SK-N-SH (cell line): ENCODE data around the gene SORBS2. TPM values are rescaled to one million over a fixed set of nuclear protein-coding genes. Genes with fewer than 3 reads are reported as not detected.

Source experiments
- CTCF ChIA-PET: fragments of 300-600, 350-600 bp; formaldehyde crosslinking; extraction: SDS; loops from one replicate; lab custom pipeline; 2021; lab: Yijun Ruan, JAX
- POLR2A ChIA-PET: fragments of 350-600 bp; sonication (Branson Sonifier 250); formaldehyde crosslinking; extraction: SDS; loops from one replicate; lab custom pipeline; 2020; ENCODE audit warnings: antibody characterized with exemption, inconsistent platforms; lab: Yijun Ruan, JAX
- DNase-seq: peaks from one replicate; pipeline ENCODE4 v3.0.0; 2012
- H2AFZ ChIP-seq: fragments of 200-600 bp; sonication (generic); 2 replicates; pipeline ENCODE4 v1.8.1; 2016; ENCODE audit warnings: antibody characterized with exemption, mild to moderate bottlenecking, low read depth
- H3F3A ChIP-seq: fragments of 200-600 bp; sonication (generic); replicated peaks from 2 replicates; pipeline ENCODE3; 2016; ENCODE audit warnings: antibody characterized with exemption, mild to moderate bottlenecking; ENCODE audit not compliant: insufficient read depth
- H3K27ac ChIP-seq, 2 experiments: fragments of 200-500 bp in 1 of 2; fragments of 200-600 bp in 1 of 2; sonication (Bioruptor generic) in 1 of 2; sonication (generic), shearing (Covaris generic) in 1 of 2; 2 replicates each; pipeline versions ENCODE4 v1.5.1 to v1.6.1; 2014 to 2016; ENCODE audit warnings: low read depth in 2 of 2, inconsistent platforms in 1 of 2, low read length in 1 of 2, mild to moderate bottlenecking in 1 of 2, mixed read lengths in 1 of 2
- H3K27me3 ChIP-seq: fragments of 200-600 bp; sonication (generic), shearing (Covaris generic); 2 replicates; pipeline ENCODE4 v1.6.1; 2016; ENCODE audit warnings: mixed run types; ENCODE audit not compliant: insufficient read depth
- H3K36me3 ChIP-seq, 2 experiments: fragments of 200-500 bp in 1 of 2; fragments of 200-600 bp in 1 of 2; sonication (Bioruptor generic) in 1 of 2; sonication (generic) in 1 of 2; replicated peaks in 1 of 2; 2 replicates each; pipeline versions ENCODE3 to v1.5.1; 2014 to 2016; ENCODE audit warnings: low read length in 1 of 2, mild to moderate bottlenecking in 1 of 2; ENCODE audit not compliant: insufficient read depth in 2 of 2, control insufficient read depth in 1 of 2
- H3K4me1 ChIP-seq, 2 experiments: fragments of 200-500 bp in 1 of 2; fragments of 200-600 bp in 1 of 2; sonication (Bioruptor generic) in 1 of 2; sonication (generic), shearing (Covaris generic) in 1 of 2; 2 replicates each; pipeline versions ENCODE4 v1.5.1 to v1.6.1; 2014 to 2016; ENCODE audit warnings: low read depth in 1 of 2, low read length in 1 of 2, mixed run types in 1 of 2; ENCODE audit not compliant: insufficient read depth in 2 of 2, control insufficient read depth in 1 of 2
- H3K4me2 ChIP-seq: fragments of 200-600 bp; sonication (generic), shearing (Covaris generic); 2 replicates; pipeline ENCODE4 v1.6.1; 2017; ENCODE audit warnings: mixed run types
- H3K4me3 ChIP-seq, 2 experiments: fragments of 200-500 bp in 1 of 2; fragments of 200-600 bp in 1 of 2; sonication (Bioruptor generic) in 1 of 2; sonication (generic), shearing (Covaris generic) in 1 of 2; 2 replicates each; pipeline versions ENCODE4 v1.5.1 to v1.8.1; 2014 to 2016; ENCODE audit warnings: low read depth in 2 of 2, inconsistent platforms in 1 of 2, low read length in 1 of 2, mild to moderate bottlenecking in 1 of 2, mixed read lengths in 1 of 2, moderate library complexity in 1 of 2
- H3K79me2 ChIP-seq: fragments of 200-600 bp; sonication (generic); 2 replicates; pipeline ENCODE4 v1.8.1; 2017; ENCODE audit warnings: mild to moderate bottlenecking; ENCODE audit not compliant: insufficient read depth
- H3K9ac ChIP-seq: fragments of 200-600 bp; sonication (generic); 2 replicates; pipeline ENCODE4 v1.6.1; 2017; ENCODE audit warnings: mixed run types
- H3K9me2 ChIP-seq: fragments of 200-600 bp; sonication (generic); 2 replicates; pipeline ENCODE4 v1.6.1; 2017; ENCODE audit warnings: mixed run types
- H3K9me3 ChIP-seq: fragments of 200-600 bp; sonication (generic); 2 replicates; pipeline ENCODE4 v1.6.1; 2017; ENCODE audit warnings: mixed run types, mild to moderate bottlenecking, moderate library complexity
- H4K20me1 ChIP-seq: fragments of 200-600 bp; sonication (generic); 2 replicates; pipeline ENCODE4 v1.6.1; 2017; ENCODE audit warnings: mild to moderate bottlenecking, mixed run types; ENCODE audit not compliant: insufficient read depth
- CHD2 ChIP-seq: fragments of 150-350 bp; IDR thresholded peaks from 2 replicates; pipeline ENCODE4 v1.6.1; 2018; ENCODE audit warnings: low read length; ENCODE audit not compliant: partially characterized antibody
- ELF1 ChIP-seq: IDR thresholded peaks from 2 replicates; pipeline ENCODE4 v1.4.0; 2012
- EP300 ChIP-seq, 2 experiments: IDR thresholded peaks; 2 replicates each; pipeline versions ENCODE4 v1.4.0 to v1.6.1; 2012; ENCODE audit warnings: borderline replicate concordance in 1 of 2, low read depth in 1 of 2, low read length in 1 of 2
- EZH2phosphoT487 ChIP-seq: fragments of 200-600 bp; sonication (generic); IDR thresholded peaks from 2 replicates; pipeline ENCODE4 v1.6.1; 2017; ENCODE audit warnings: low read depth, mixed run types, mild to moderate bottlenecking, antibody characterized with exemption, moderate library complexity, borderline replicate concordance
- FOXM1 ChIP-seq: IDR thresholded peaks from 2 replicates; pipeline ENCODE4 v1.4.0; 2012; ENCODE audit warnings: low read depth, mild to moderate bottlenecking
- GABPA ChIP-seq: IDR thresholded peaks from 2 replicates; pipeline ENCODE4 v1.4.0; 2012; ENCODE audit warnings: low read depth, mild to moderate bottlenecking
- GATA2 ChIP-seq: sonication (generic); formaldehyde crosslinking; IDR thresholded peaks from 2 replicates; pipeline ENCODE4 v1.5.0; 2020; ENCODE audit warnings: mild to moderate bottlenecking, missing genetic modification reagents
- MXI1 ChIP-seq: IDR thresholded peaks from 2 replicates; pipeline ENCODE4 v1.6.1; 2012; ENCODE audit warnings: mild to moderate bottlenecking, low read depth, low read length, improper control_type of control experiment
- NFIC ChIP-seq: IDR thresholded peaks from 2 replicates; pipeline ENCODE4 v1.4.0; 2012; ENCODE audit warnings: borderline replicate concordance
- NRF1 ChIP-seq: IDR thresholded peaks from 2 replicates; pipeline ENCODE4 v1.6.1; 2012; ENCODE audit warnings: low read depth, mild to moderate bottlenecking, low read length
- POLR2AphosphoS5 ChIP-seq: IDR thresholded peaks from 2 replicates; pipeline ENCODE4 v1.6.1; 2012; ENCODE audit warnings: low read depth, low read length
- RAD21 ChIP-seq: IDR thresholded peaks from 2 replicates; pipeline ENCODE4 v1.6.1; 2012; ENCODE audit warnings: mild to moderate bottlenecking, low read length
- RFX5 ChIP-seq: IDR thresholded peaks from 2 replicates; pipeline ENCODE4 v1.6.1; 2012; ENCODE audit warnings: mild to moderate bottlenecking, improper control_type of control experiment, low read length
- SIN3A ChIP-seq: IDR thresholded peaks from 2 replicates; pipeline ENCODE4 v1.6.1; 2012; ENCODE audit warnings: low read depth, mild to moderate bottlenecking, low read length, moderate library complexity, borderline replicate concordance
- TAF1 ChIP-seq: IDR thresholded peaks from 2 replicates; pipeline ENCODE4 v1.6.1; 2012; ENCODE audit warnings: low read depth, mild to moderate bottlenecking, low read length, moderate library complexity, borderline replicate concordance
- TCF12 ChIP-seq: IDR thresholded peaks from 2 replicates; pipeline ENCODE4 v1.4.0; 2012
- WGBS: methylation state at CpG from one replicate; pipeline ENCODE4 v1.1.6; 2017; ENCODE audit warnings: low lambda C conversion rate; 5-methylcytosine and 5-hydroxymethylcytosine counted together
- polyA plus RNA-seq, 3 experiments: library from polyadenylated mRNA; depleted of rRNA; stranded (reverse); fragments of >200 nt; gene quantifications; 2 replicates each; pipeline ENCODE4 v1.2.3, GENCODE V29; 2012
- TF ChIP-seq, protein P1 (sequence below): IDR thresholded peaks from 2 replicates; pipeline ENCODE4 v1.4.0; 2012; ENCODE audit warnings: low read depth
- TF ChIP-seq, protein P2 (sequence below): IDR thresholded peaks from 2 replicates; pipeline ENCODE4 v1.6.1; 2012; ENCODE audit warnings: mild to moderate bottlenecking, low read depth, low read length, moderate library complexity
- TF ChIP-seq, protein P3 (sequence below): IDR thresholded peaks from 2 replicates; pipeline ENCODE4 v1.4.0; 2012; ENCODE audit warnings: low read depth, borderline replicate concordance

Gene SORBS2
- polyA plus RNA-seq, 1 of the 3 experiments (the other 2 are of a cell fraction) = 2.5 TPM

DNA sequence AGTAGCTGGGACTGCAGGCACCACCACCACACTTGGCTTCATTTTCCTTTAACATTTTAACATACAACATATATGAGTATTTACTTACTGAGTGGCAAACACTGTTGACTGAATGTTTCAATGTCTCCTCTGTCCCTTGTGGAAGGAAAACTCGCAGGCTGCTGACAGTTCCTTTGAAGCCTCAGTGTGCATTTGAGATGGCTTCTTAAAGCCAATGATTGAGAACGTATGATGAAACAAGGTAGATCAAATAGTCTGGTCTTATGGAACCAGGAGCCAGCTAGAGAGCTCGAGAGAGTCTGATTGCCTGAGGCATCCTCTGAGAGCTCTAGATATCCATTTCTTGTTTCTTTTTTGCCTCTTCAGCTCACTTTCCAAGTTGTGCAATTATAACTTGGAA, 233.7 kb downstream of the SORBS2 start:
- CTCF ChIA-PET = no interaction called here

More for the DNA sequence above, 233.7 kb downstream of the SORBS2 start:
- Histone ChIP-seq H3K9ac (no peak overlapping the region), H3K9me2 (no peaks in the 10 kb centered on the region), H3K4me2 (no peak overlapping the region), H3K27me3 (no peaks in the 10 kb centered on the region), H3K36me3 (no peaks in the 10 kb centered on the region), H3F3A (no peaks in the 10 kb centered on the region), H3K27ac (no peak overlapping the region), H3K4me1 (peaks cover 5 to 15% of the 10 kb centered on the region in 2 experiments; a peak in 3 of 4 replicates), H2AFZ (no peak overlapping the region), H3K4me3 (no peak overlapping the region), H4K20me1 (no peaks in the 10 kb centered on the region), H3K79me2 (no peaks in the 10 kb centered on the region), H3K9me3 (no peaks in the 10 kb centered on the region)
- POLR2A ChIA-PET = no interaction called here
- WGBS = 73% methylated on average over 3 of the region's 3 CpGs
- no peak for DNase-seq
- TF ChIP-seq ELF1 (no peak), TCF12 (no peak), EP300 (IDR thresholded peaks at IDR 0.05; ENCODE audit: borderline replicate concordance in 1 of 2, low read depth in 1 of 2, low read length in 1 of 2) (no peak), NRF1 (no peak), POLR2AphosphoS5 (no peak), CHD2 (no peak), MXI1 (no peak), SIN3A (no peak), FOXM1 (no peak), GABPA (no peak), TAF1 (no peak), EZH2phosphoT487 (no peak), RAD21 (no peak), NFIC (no peak), RFX5 (no peak), GATA2 (CRISPR knock-in tag) (no peak)
- TF ChIP-seq, protein P1, sequence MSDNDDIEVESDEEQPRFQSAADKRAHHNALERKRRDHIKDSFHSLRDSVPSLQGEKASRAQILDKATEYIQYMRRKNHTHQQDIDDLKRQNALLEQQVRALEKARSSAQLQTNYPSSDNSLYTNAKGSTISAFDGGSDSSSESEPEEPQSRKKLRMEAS = no peak
- TF ChIP-seq, protein P2, sequence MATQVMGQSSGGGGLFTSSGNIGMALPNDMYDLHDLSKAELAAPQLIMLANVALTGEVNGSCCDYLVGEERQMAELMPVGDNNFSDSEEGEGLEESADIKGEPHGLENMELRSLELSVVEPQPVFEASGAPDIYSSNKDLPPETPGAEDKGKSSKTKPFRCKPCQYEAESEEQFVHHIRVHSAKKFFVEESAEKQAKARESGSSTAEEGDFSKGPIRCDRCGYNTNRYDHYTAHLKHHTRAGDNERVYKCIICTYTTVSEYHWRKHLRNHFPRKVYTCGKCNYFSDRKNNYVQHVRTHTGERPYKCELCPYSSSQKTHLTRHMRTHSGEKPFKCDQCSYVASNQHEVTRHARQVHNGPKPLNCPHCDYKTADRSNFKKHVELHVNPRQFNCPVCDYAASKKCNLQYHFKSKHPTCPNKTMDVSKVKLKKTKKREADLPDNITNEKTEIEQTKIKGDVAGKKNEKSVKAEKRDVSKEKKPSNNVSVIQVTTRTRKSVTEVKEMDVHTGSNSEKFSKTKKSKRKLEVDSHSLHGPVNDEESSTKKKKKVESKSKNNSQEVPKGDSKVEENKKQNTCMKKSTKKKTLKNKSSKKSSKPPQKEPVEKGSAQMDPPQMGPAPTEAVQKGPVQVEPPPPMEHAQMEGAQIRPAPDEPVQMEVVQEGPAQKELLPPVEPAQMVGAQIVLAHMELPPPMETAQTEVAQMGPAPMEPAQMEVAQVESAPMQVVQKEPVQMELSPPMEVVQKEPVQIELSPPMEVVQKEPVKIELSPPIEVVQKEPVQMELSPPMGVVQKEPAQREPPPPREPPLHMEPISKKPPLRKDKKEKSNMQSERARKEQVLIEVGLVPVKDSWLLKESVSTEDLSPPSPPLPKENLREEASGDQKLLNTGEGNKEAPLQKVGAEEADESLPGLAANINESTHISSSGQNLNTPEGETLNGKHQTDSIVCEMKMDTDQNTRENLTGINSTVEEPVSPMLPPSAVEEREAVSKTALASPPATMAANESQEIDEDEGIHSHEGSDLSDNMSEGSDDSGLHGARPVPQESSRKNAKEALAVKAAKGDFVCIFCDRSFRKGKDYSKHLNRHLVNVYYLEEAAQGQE = no peak
- TF ChIP-seq, protein P3, sequence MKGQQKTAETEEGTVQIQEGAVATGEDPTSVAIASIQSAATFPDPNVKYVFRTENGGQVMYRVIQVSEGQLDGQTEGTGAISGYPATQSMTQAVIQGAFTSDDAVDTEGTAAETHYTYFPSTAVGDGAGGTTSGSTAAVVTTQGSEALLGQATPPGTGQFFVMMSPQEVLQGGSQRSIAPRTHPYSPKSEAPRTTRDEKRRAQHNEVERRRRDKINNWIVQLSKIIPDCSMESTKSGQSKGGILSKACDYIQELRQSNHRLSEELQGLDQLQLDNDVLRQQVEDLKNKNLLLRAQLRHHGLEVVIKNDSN = no peak
